ENCODE data around the gene DNAJC13. TPM values are rescaled to one million over a fixed set of nuclear protein-coding genes. Genes with fewer than 3 reads are reported as not detected.

Gene DNAJC13
- total RNA-seq, 1 experiment from 2014 or later = 72.4 TPM

- Mint-ChIP-seq H3K9me3 (ENCODE audit: low read depth, unreplicated experiment) (no peaks in the 10 kb centered on the region), H3K4me3 (ENCODE audit: low read depth, unreplicated experiment) (no peak overlapping the region), H3K27me3 (ENCODE audit: unreplicated experiment) (no peaks in the 10 kb centered on the region), H3K36me3 (ENCODE audit: insufficient read depth, unreplicated experiment) (peaks cover 7% of the 10 kb centered on the region), H3K27ac (ENCODE audit: unreplicated experiment) (no peak overlapping the region), H3K4me1 (ENCODE audit: low read depth, unreplicated experiment) (no peaks in the 10 kb centered on the region)
- DNase-seq = no peak
- CTCF ChIA-PET = no interaction called here
- BruUV-seq (replicated peaks) = no TSS peak
- TF ChIP-seq, protein P1, sequence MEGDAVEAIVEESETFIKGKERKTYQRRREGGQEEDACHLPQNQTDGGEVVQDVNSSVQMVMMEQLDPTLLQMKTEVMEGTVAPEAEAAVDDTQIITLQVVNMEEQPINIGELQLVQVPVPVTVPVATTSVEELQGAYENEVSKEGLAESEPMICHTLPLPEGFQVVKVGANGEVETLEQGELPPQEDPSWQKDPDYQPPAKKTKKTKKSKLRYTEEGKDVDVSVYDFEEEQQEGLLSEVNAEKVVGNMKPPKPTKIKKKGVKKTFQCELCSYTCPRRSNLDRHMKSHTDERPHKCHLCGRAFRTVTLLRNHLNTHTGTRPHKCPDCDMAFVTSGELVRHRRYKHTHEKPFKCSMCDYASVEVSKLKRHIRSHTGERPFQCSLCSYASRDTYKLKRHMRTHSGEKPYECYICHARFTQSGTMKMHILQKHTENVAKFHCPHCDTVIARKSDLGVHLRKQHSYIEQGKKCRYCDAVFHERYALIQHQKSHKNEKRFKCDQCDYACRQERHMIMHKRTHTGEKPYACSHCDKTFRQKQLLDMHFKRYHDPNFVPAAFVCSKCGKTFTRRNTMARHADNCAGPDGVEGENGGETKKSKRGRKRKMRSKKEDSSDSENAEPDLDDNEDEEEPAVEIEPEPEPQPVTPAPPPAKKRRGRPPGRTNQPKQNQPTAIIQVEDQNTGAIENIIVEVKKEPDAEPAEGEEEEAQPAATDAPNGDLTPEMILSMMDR (IDR thresholded peaks at IDR 0.05; ENCODE audit: unreplicated experiment) = no peak
- intact Hi-C loops (cut with micrococcal nuclease; ENCODE audit: unreplicated experiment) = no loop called here
Measured at GRCh38 chr3:132517311-132517710, 100.0 kb downstream of the DNAJC13 start.

- intact Hi-C loops (cut with micrococcal nuclease; ENCODE audit: unreplicated experiment) = no loop called here
- Mint-ChIP-seq H3K4me1 (ENCODE audit: low read depth, unreplicated experiment) (no peaks in the 10 kb centered on the region), H3K4me3 (ENCODE audit: low read depth, unreplicated experiment) (no peak overlapping the region), H3K27me3 (ENCODE audit: unreplicated experiment) (no peaks in the 10 kb centered on the region), H3K9me3 (ENCODE audit: low read depth, unreplicated experiment) (no peaks in the 10 kb centered on the region), H3K27ac (ENCODE audit: unreplicated experiment) (no peak overlapping the region), H3K36me3 (ENCODE audit: insufficient read depth, unreplicated experiment) (peaks cover 14% of the 10 kb centered on the region)
- no TSS peak for BruUV-seq (replicated peaks)
- no peak for DNase-seq
- CTCF ChIA-PET = no interaction called here
- TF ChIP-seq, protein P1 (IDR thresholded peaks at IDR 0.05; ENCODE audit: unreplicated experiment) = no peak
Measured at GRCh38 chr3:132519914-132520313, 102.6 kb downstream of the DNAJC13 start.

- Mint-ChIP-seq H3K36me3 (ENCODE audit: insufficient read depth, unreplicated experiment) (peaks cover 9% of the 10 kb centered on the region), H3K4me1 (ENCODE audit: low read depth, unreplicated experiment) (no peaks in the 10 kb centered on the region), H3K4me3 (ENCODE audit: low read depth, unreplicated experiment) (no peak overlapping the region), H3K9me3 (ENCODE audit: low read depth, unreplicated experiment) (no peaks in the 10 kb centered on the region), H3K27ac (ENCODE audit: unreplicated experiment) (no peak overlapping the region), H3K27me3 (ENCODE audit: unreplicated experiment) (no peaks in the 10 kb centered on the region)
- no TSS peak for BruUV-seq (replicated peaks)
- no peak for DNase-seq
- TF ChIP-seq, protein P1 (IDR thresholded peaks at IDR 0.05; ENCODE audit: unreplicated experiment) = no peak
- intact Hi-C loops (cut with micrococcal nuclease; ENCODE audit: unreplicated experiment) = no loop called here
- CTCF ChIA-PET = interaction anchor here (1.0 to 1.1 kb wide), 2 partner anchors 11 to 14 kb away, joined by 3 read pairs; no protein-coding TSS in a partner anchor
Measured at GRCh38 chr3:132521901-132522300, 104.6 kb downstream of the DNAJC13 start.

DNA sequence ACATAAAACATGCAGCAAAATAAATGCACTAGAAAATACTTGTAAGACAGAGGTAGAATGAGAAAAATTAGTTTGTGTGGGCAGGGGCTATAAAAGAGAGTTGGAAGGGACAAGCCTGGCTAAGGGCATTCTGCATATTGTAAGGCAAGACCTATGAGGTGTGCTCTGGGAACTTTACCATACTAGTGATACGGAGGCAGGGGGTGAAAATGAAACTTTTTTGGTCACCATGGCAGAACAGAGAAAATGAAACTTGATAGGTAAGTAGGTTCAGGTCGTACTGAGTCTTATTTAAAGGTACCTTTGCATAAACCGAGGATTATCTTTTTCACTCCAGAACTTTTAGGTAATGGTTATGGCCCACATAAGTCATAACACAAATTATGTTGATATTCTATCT is 105.1 kb downstream of the DNAJC13 start:
- H3K27me3 Mint-ChIP-seq (ENCODE audit: unreplicated experiment) = no peaks in the 10 kb centered on the region
- H3K36me3 Mint-ChIP-seq (ENCODE audit: insufficient read depth, unreplicated experiment) = peaks cover 7% of the 10 kb centered on the region
- no peak overlapping the region for H3K4me3 Mint-ChIP-seq (ENCODE audit: low read depth, unreplicated experiment)
- H3K4me1 Mint-ChIP-seq (ENCODE audit: low read depth, unreplicated experiment) = no peaks in the 10 kb centered on the region
- DNase-seq = no peak
- TF ChIP-seq, protein P1 (IDR thresholded peaks at IDR 0.05; ENCODE audit: unreplicated experiment) = no peak
- intact Hi-C loops (cut with micrococcal nuclease; ENCODE audit: unreplicated experiment) = no loop called here
- H3K27ac Mint-ChIP-seq (ENCODE audit: unreplicated experiment) = no peak overlapping the region
- CTCF ChIA-PET = no interaction called here
- no TSS peak for BruUV-seq (replicated peaks)
- H3K9me3 Mint-ChIP-seq (ENCODE audit: low read depth, unreplicated experiment) = no peaks in the 10 kb centered on the region
